Measurements from ENCODE around the gene TLE5.

Gene TLE5

DNA sequence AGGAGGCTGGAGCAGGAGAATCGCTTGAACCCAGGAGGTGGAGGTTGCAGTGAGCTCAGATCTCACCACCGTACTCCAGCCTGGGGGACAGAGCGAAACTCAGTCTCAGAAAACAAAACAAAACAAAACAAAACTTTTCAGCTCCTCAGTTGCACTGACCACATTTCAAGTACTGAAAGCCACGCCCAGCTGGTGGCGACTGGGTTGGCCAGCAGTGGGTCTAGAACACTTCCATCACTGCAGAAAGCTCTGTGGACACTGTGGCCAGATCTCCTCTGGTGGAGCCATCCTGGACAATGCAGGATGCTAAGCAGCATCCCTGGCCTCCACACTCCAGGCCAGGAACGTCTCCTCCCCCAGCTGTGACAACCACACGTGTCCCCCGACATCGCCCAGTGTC, 54.3 kb downstream of the TLE5 start:
- H3K4me3 ChIP-seq (ENCODE audit: low read depth, low read length), result no peak overlapping the region
- TF ChIP-seq, protein P1, sequence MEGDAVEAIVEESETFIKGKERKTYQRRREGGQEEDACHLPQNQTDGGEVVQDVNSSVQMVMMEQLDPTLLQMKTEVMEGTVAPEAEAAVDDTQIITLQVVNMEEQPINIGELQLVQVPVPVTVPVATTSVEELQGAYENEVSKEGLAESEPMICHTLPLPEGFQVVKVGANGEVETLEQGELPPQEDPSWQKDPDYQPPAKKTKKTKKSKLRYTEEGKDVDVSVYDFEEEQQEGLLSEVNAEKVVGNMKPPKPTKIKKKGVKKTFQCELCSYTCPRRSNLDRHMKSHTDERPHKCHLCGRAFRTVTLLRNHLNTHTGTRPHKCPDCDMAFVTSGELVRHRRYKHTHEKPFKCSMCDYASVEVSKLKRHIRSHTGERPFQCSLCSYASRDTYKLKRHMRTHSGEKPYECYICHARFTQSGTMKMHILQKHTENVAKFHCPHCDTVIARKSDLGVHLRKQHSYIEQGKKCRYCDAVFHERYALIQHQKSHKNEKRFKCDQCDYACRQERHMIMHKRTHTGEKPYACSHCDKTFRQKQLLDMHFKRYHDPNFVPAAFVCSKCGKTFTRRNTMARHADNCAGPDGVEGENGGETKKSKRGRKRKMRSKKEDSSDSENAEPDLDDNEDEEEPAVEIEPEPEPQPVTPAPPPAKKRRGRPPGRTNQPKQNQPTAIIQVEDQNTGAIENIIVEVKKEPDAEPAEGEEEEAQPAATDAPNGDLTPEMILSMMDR (IDR thresholded peaks at IDR 0.05; ENCODE audit: low read depth, low read length), result no peak

DNA sequence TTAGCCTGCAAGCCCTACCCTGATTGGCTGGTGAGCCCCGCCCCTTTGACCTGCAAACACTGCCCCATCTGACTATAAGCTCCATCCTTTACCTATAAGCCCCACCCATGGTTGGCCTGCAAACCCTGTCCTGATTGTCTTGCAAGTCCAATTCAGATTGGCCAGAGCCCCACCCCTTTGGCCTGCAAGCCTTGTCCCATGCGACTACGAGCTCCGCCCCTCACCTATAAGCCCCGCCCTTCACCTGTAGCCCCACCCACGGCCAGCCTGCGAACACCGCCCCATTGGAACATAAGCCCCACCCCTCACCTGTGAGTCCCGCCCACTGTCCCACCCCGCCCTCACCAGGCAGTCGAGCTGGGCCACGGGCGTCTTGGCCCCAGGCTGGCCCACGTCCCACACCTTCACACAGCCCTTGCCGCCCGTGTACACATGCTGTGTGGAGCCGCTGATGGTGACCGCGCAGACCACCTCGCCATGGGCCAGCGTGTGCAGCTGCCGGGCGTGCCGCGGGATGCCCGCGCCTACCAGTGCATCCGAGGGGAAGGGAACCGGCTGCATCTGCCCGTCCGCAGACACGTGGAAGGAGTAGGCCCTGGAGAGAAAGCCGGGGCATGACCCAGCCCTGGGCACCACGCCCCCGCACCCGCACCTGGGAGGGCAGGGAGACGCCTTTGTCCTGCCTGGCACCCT, 56.1 kb downstream of the TLE5 start:
- no peak overlapping the region for H3K4me3 ChIP-seq (ENCODE audit: low read depth, low read length)
- TF ChIP-seq, protein P1 (IDR thresholded peaks at IDR 0.05; ENCODE audit: low read depth, low read length), result no peak

DNA sequence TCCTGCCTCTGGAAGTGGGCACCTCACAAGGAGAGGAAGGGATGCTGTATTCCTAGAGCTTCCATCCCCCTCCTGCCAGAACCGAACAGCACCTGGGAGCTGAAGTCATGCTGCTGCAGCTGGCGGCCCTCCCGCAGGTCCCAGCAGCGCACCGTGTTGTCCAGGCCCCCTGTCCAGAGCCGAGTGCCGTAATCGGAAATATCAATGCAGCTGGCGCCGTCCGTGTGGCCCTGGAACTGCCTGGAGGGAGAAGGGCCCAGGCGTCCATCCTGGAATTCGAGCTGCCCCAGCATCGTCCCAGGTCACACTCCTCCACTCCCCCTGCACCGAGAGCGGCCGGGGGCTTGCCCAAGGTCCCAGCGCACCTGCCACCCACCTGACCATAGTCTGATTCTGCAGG, 57.0 kb downstream of the TLE5 start:
- TF ChIP-seq, protein P1 (IDR thresholded peaks at IDR 0.05; ENCODE audit: low read depth, low read length), result no peak
- H3K4me3 ChIP-seq (ENCODE audit: low read depth, low read length), result no peak overlapping the region

DNA sequence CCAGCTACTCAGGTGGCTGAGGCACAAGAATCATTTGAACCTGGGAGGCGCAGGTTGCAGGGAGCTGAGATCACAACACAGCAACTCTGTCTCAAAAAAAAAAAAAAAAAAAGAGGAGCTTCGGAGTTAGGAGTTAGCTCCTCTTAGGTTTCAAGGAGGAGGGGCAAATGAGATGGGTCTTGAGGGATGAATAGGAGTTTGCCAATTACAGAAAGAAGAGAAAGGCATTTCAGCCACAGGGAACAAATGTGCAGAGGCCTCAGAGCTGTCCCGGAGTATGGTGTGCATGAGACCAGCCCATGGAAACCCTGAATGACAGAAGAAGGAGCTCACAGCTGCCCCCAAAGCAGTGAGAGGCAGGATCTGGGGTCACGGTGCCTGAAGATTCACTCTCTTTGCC, 57.8 kb downstream of the TLE5 start:
- TF ChIP-seq, protein P1 (IDR thresholded peaks at IDR 0.05; ENCODE audit: low read depth, low read length), result no peak
- H3K4me3 ChIP-seq (ENCODE audit: low read depth, low read length), result no peak overlapping the region

DNA sequence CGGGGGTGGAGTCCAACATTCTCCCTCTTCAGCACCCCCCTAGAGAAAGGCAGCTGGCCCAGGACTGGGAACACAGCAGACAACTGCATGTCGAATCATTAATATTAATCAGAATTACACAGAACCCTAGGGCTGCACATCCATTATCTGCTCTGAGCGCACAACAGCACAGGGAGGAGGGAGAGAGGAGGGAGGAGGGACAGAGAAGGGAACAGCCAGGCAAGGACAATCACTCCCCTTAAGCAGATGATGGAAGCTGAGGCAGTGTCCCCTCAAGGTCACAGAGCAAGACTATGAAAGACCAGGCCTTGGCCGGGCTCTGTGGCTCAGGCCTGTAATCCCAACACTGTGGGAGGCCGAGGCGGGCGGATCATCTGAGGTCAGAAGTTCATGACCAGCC, 59.2 kb downstream of the TLE5 start:
- TF ChIP-seq, protein P1 (IDR thresholded peaks at IDR 0.05; ENCODE audit: low read depth, low read length), result no peak

More for the DNA sequence above, 59.2 kb downstream of the TLE5 start:
- no peak overlapping the region for H3K4me3 ChIP-seq (ENCODE audit: low read depth, low read length)

Data from WI38 (cell line).